ENCODE measurements around the gene NR4A1. TPM values are rescaled to one million over a fixed set of nuclear protein-coding genes. Genes with fewer than 3 reads are reported as not detected.

NR4A1 gene
- total RNA-seq, 1 experiment from 2014 or later = 12.5 TPM

DNA sequence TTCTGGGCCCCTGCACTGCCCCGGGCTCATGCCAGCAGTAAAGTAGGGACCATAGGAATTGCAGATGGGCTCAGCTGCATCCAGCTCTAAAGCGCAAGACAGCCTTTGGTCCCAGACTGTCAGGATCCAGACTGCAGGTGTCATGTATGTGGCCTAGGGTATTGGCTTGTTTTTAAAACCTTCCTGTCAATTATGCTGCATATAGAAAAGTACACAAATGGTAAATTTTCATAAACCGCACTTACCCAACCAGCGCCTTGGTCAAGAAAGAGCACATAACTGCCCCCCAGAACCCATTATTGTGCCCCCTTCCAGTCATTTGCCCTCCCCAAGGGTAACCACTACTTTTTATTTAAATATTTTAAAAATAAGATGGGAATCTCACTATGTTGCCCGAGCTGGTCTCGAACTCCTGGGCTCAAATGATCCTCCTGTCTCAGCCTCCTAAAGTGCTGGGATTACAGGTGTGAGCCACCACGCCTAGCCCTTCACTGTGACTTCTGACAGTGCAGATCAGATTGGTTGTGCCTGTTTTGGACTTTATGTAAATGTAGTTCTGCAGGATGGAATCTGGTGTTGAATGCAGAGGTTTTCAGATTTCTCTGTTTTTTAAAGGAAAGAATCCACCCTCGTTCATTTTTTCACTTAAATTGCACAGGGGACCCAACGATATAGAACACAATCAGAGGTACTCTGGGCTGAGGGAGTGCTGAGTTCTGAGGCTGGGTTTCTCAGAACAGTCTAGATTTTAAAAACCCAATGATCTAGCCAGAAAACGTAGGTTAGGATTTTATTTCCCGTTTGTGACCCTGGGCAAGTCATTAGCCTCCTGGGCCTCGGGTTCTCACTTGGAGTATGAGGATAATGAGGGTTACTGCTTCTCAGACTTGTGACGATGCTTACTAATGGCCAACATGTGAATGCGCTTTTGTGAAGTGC is 6.7 kb downstream of the NR4A1 start:
- POLR2A ChIA-PET (ENCODE audit: low non-redundant PET) = no interaction called here
- BruUV-seq (replicated peaks) = no TSS peak
- CTCF ChIA-PET = interaction anchor here (1.4 kb wide), 1 partner anchor 11 kb away, joined by 4 read pairs; no protein-coding TSS in a partner anchor

GRCh38 chr12:52058631-52059361 is 7.6 kb downstream of the NR4A1 start:
- BruUV-seq (replicated peaks) = no TSS peak
- Histone ChIP-seq H3K27me3 (replicated peaks; ENCODE audit: insufficient read depth, low read depth, low read length, poor library complexity) (no peaks in the 10 kb centered on the region), H3K36me3 (ENCODE audit: insufficient read depth, low read length, poor library complexity, severe bottlenecking) (peaks cover 14% of the 10 kb centered on the region), H3K27ac (ENCODE audit: low read depth, low read length, poor library complexity, severe bottlenecking) (no peak overlapping the region), H3K9me3 (ENCODE audit: low read depth, low read length, poor library complexity, severe bottlenecking) (no peaks in the 10 kb centered on the region), H3K4me3 (ENCODE audit: low read depth, low read length, poor library complexity, severe bottlenecking) (no peak overlapping the region), H3K4me1 (ENCODE audit: insufficient read depth, low read length, poor library complexity, severe bottlenecking) (no peaks in the 10 kb centered on the region)
- POLR2A ChIA-PET (ENCODE audit: low non-redundant PET) = no interaction called here
- CTCF ChIA-PET = interaction anchor here (1.3 to 1.4 kb wide), 2 partner anchors 10 to 33 kb away, joined by 4 to 5 read pairs; no protein-coding TSS in a partner anchor
- TF ChIP-seq CTCF (conservative IDR thresholded peaks at IDR 0.05; ENCODE audit: low read depth, low read length) (no peak), EZH2 (IDR thresholded peaks at IDR 0.05; ENCODE audit: borderline replicate concordance, low read depth, low read length, poor library complexity, severe bottlenecking) (no peak)
- intact Hi-C loops (cut with micrococcal nuclease; ENCODE audit: unreplicated experiment) = no loop called here
- no peak for DNase-seq (ENCODE audit: low spot score)

More for the DNA sequence above, 6.7 kb downstream of the NR4A1 start:
- no peaks in the 10 kb centered on the region for H3K4me1 ChIP-seq (ENCODE audit: insufficient read depth, low read length, poor library complexity, severe bottlenecking)
- H3K36me3 ChIP-seq (ENCODE audit: insufficient read depth, low read length, poor library complexity, severe bottlenecking) = peaks cover 14% of the 10 kb centered on the region
- no peaks in the 10 kb centered on the region for H3K27me3 ChIP-seq (replicated peaks; ENCODE audit: insufficient read depth, low read depth, low read length, poor library complexity)
- TF ChIP-seq CTCF (conservative IDR thresholded peaks at IDR 0.05; ENCODE audit: low read depth, low read length) (no peak), EZH2 (IDR thresholded peaks at IDR 0.05; ENCODE audit: borderline replicate concordance, low read depth, low read length, poor library complexity, severe bottlenecking) (no peak)
- no peak overlapping the region for H3K27ac ChIP-seq (ENCODE audit: low read depth, low read length, poor library complexity, severe bottlenecking)
- no peak overlapping the region for H3K4me3 ChIP-seq (ENCODE audit: low read depth, low read length, poor library complexity, severe bottlenecking)
- intact Hi-C loops (cut with micrococcal nuclease; ENCODE audit: unreplicated experiment) = no loop called here
- DNase-seq (ENCODE audit: low spot score) = no peak
- no peaks in the 10 kb centered on the region for H3K9me3 ChIP-seq (ENCODE audit: low read depth, low read length, poor library complexity, severe bottlenecking)

DNA sequence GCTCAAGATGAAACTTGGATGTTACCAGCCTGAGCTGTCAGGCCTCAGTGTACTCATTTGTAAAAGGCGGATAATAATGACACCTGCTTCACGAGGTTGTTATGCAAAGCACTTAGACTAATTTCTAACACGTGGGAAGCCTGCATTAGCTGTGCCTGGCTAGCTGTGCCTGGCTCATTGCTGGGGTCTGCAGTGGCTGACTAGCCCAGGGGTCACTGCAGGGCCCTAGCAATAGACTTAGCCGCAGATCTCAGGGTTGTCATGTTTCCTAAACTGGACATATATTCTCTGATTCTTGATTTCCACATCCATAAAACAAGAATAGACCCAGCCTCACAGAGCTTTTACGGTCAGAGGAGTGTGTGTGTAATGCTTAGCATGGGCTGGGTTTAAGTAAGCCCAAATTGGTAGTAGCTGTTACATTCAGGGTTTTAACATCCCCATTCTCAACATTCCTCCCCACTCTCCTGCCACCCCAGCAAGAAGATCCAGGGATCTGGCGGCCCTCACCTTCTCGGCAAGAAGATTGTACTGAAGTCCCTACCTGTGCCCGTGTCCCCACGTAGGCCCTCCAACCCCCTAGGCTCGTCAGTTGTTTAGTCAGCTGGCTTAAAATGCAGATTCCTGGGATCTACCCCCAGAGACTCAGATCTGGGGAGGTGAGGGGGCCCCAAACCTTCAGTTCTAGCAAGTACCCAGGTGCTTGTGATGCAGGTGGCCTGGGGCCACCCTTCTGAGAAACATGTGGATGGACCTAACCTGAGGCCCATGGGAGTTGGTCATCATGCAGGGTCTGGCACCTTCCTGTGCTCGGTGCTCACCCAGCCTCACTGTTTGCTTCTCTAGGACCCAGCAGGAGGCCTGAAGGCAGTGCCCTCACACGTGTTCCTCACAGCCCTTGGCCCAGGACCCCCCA is 8.6 kb downstream of the NR4A1 start:
- intact Hi-C loops (cut with micrococcal nuclease; ENCODE audit: unreplicated experiment) = no loop called here
- BruUV-seq (replicated peaks) = no TSS peak
- CTCF ChIA-PET = interaction anchor here (1.3 to 1.4 kb wide), 2 partner anchors 9 to 34 kb away, joined by 4 to 5 read pairs; no protein-coding TSS in a partner anchor

More for the DNA sequence above, 8.6 kb downstream of the NR4A1 start:
- Histone ChIP-seq H3K4me1 (ENCODE audit: insufficient read depth, low read length, poor library complexity, severe bottlenecking) (no peaks in the 10 kb centered on the region), H3K9me3 (ENCODE audit: low read depth, low read length, poor library complexity, severe bottlenecking) (no peaks in the 10 kb centered on the region), H3K27ac (ENCODE audit: low read depth, low read length, poor library complexity, severe bottlenecking) (no peak overlapping the region), H3K36me3 (ENCODE audit: insufficient read depth, low read length, poor library complexity, severe bottlenecking) (peaks cover 10% of the 10 kb centered on the region), H3K4me3 (ENCODE audit: low read depth, low read length, poor library complexity, severe bottlenecking) (no peak overlapping the region), H3K27me3 (replicated peaks; ENCODE audit: insufficient read depth, low read depth, low read length, poor library complexity) (no peaks in the 10 kb centered on the region)
- POLR2A ChIA-PET (ENCODE audit: low non-redundant PET) = no interaction called here
- TF ChIP-seq CTCF (conservative IDR thresholded peaks at IDR 0.05; ENCODE audit: low read depth, low read length) (no peak), EZH2 (IDR thresholded peaks at IDR 0.05; ENCODE audit: borderline replicate concordance, low read depth, low read length, poor library complexity, severe bottlenecking) (no peak)
- DNase-seq (ENCODE audit: low spot score) = no peak

Data from A673 (cell line).